ENCODE measurements around the gene KIRREL1.
A peak's percentile ranks its signal among the peaks of the same experiment; 100 is the strongest.

Gene KIRREL1

GRCh38 chr1:158068918-158069317 lies 75.5 kb downstream of the KIRREL1 start:
- Histone ChIP-seq H3K9me3 (ENCODE audit: control insufficient read depth, low read length) (no peaks in the 10 kb centered on the region), H2AFZ (ENCODE audit: low read depth, low read length) (no peak overlapping the region), H2BK120ac (ENCODE audit: low read depth, low read length) (no peak overlapping the region), H3K27me3 (ENCODE audit: control insufficient read depth in 1 of 2, insufficient read depth in 1 of 2, low read length in 2 of 2) (no peaks in the 10 kb centered on the region), H3K4me1 (ENCODE audit: control insufficient read depth, insufficient read depth, low read depth, low read length) (peaks cover 63% of the 10 kb centered on the region), H3K36me3 (ENCODE audit: control insufficient read depth in 1 of 2, insufficient read depth in 2 of 2, low read depth in 1 of 2, low read length in 2 of 2) (peaks cover 18 to 55% of the 10 kb centered on the region in 2 experiments), H3K27ac (ENCODE audit: low read length, poor library complexity, severe bottlenecking) (no peak overlapping the region), H3K4ac (ENCODE audit: low read depth in 1 of 2, low read length in 2 of 2) (no peak overlapping the region), H3K14ac (ENCODE audit: low read length in 2 of 2) (no peak overlapping the region), H2AK5ac (ENCODE audit: low read length, severe bottlenecking) (no peak overlapping the region), H4K8ac (ENCODE audit: low read length) (no peak overlapping the region), H3K79me1 (replicated peaks; ENCODE audit: low read length, poor library complexity, severe bottlenecking) (no peaks in the 10 kb centered on the region), H2BK12ac (ENCODE audit: low read length in 2 of 2) (no peak overlapping the region), H3K4me3 (ENCODE audit: insufficient read depth in 1 of 2, low read depth in 1 of 2, low read length in 2 of 2) (no peak overlapping the region), H2BK5ac (ENCODE audit: low read depth, low read length, poor library complexity, severe bottlenecking) (no peak overlapping the region), H3K23ac (ENCODE audit: low read length in 2 of 2) (no peak overlapping the region), H3K4me2 (ENCODE audit: low read length, poor library complexity, severe bottlenecking) (no peak overlapping the region), H3K9ac (ENCODE audit: low read length) (peak overlapping the region; percentile 5), H3K18ac (ENCODE audit: low read depth in 1 of 2, low read length in 2 of 2) (peak overlapping the region in 1 of 2 experiments; percentile 1), H4K91ac (ENCODE audit: low read length) (peak overlapping the region; percentile 3), H2BK15ac (ENCODE audit: low read depth, poor library complexity, severe bottlenecking) (no peak overlapping the region)
- DNase-seq: no peak
- 85% methylated on average over 12 of the region's 12 CpGs for WGBS

GRCh38 chr1:158071138-158071537 lies 77.7 kb downstream of the KIRREL1 start:
- H3K23ac ChIP-seq (ENCODE audit: low read length in 2 of 2): no peak overlapping the region
- no peak overlapping the region for H4K8ac ChIP-seq (ENCODE audit: low read length)
- no peak overlapping the region for H2BK12ac ChIP-seq (ENCODE audit: low read length in 2 of 2)
- peaks cover 2% of the 10 kb centered on the region for H3K79me1 ChIP-seq (replicated peaks; ENCODE audit: low read length, poor library complexity, severe bottlenecking)
- H3K4me3 ChIP-seq (ENCODE audit: insufficient read depth in 1 of 2, low read depth in 1 of 2, low read length in 2 of 2): no peak overlapping the region
- no peaks in the 10 kb centered on the region for H3K9me3 ChIP-seq (ENCODE audit: control insufficient read depth, low read length)
- no peak overlapping the region for H4K91ac ChIP-seq (ENCODE audit: low read length)
- peaks cover 24 to 71% of the 10 kb centered on the region in 2 experiments for H3K36me3 ChIP-seq (ENCODE audit: control insufficient read depth in 1 of 2, insufficient read depth in 2 of 2, low read depth in 1 of 2, low read length in 2 of 2)
- no peak overlapping the region for H3K18ac ChIP-seq (ENCODE audit: low read depth in 1 of 2, low read length in 2 of 2)
- peak overlapping the region; percentile 23 for H3K9ac ChIP-seq (ENCODE audit: low read length)
- peaks cover 76% of the 10 kb centered on the region for H3K4me1 ChIP-seq (ENCODE audit: control insufficient read depth, insufficient read depth, low read depth, low read length)
- H2AFZ ChIP-seq (ENCODE audit: low read depth, low read length): no peak overlapping the region
- no peak overlapping the region for H3K4ac ChIP-seq (ENCODE audit: low read depth in 1 of 2, low read length in 2 of 2)
- peak overlapping the region; percentile 9 for H3K27ac ChIP-seq (ENCODE audit: low read length, poor library complexity, severe bottlenecking)
- no peak overlapping the region for H2BK15ac ChIP-seq (ENCODE audit: low read depth, poor library complexity, severe bottlenecking)
- H3K27me3 ChIP-seq (ENCODE audit: control insufficient read depth in 1 of 2, insufficient read depth in 1 of 2, low read length in 2 of 2): no peaks in the 10 kb centered on the region
- H3K4me2 ChIP-seq (ENCODE audit: low read length, poor library complexity, severe bottlenecking): no peak overlapping the region
- 83% methylated on average over 14 of the region's 14 CpGs for WGBS
- H2BK5ac ChIP-seq (ENCODE audit: low read depth, low read length, poor library complexity, severe bottlenecking): no peak overlapping the region
- H3K14ac ChIP-seq (ENCODE audit: low read length in 2 of 2): no peak overlapping the region
- no peak for DNase-seq
- H2BK120ac ChIP-seq (ENCODE audit: low read depth, low read length): no peak overlapping the region
- H2AK5ac ChIP-seq (ENCODE audit: low read length, severe bottlenecking): no peak overlapping the region

- no peak overlapping the region for H4K8ac ChIP-seq (ENCODE audit: low read length)
- peak overlapping the region; percentile 42 for H3K27ac ChIP-seq (ENCODE audit: low read length, poor library complexity, severe bottlenecking)
- H3K36me3 ChIP-seq (ENCODE audit: control insufficient read depth in 1 of 2, insufficient read depth in 2 of 2, low read depth in 1 of 2, low read length in 2 of 2): peaks cover 61 to 84% of the 10 kb centered on the region in 2 experiments
- DNase-seq: no peak
- no peak overlapping the region for H3K4ac ChIP-seq (ENCODE audit: low read depth in 1 of 2, low read length in 2 of 2)
- H2AK5ac ChIP-seq (ENCODE audit: low read length, severe bottlenecking): no peak overlapping the region
- H3K14ac ChIP-seq (ENCODE audit: low read length in 2 of 2): no peak overlapping the region
- H3K4me1 ChIP-seq (ENCODE audit: control insufficient read depth, insufficient read depth, low read depth, low read length): peaks cover 56% of the 10 kb centered on the region
- H3K79me1 ChIP-seq (replicated peaks; ENCODE audit: low read length, poor library complexity, severe bottlenecking): peaks cover 2% of the 10 kb centered on the region
- no peak overlapping the region for H3K23ac ChIP-seq (ENCODE audit: low read length in 2 of 2)
- no peak overlapping the region for H2AFZ ChIP-seq (ENCODE audit: low read depth, low read length)
- no peak overlapping the region for H2BK12ac ChIP-seq (ENCODE audit: low read length in 2 of 2)
- H2BK15ac ChIP-seq (ENCODE audit: low read depth, poor library complexity, severe bottlenecking): no peak overlapping the region
- no peak overlapping the region for H3K18ac ChIP-seq (ENCODE audit: low read depth in 1 of 2, low read length in 2 of 2)
- H3K27me3 ChIP-seq (ENCODE audit: control insufficient read depth in 1 of 2, insufficient read depth in 1 of 2, low read length in 2 of 2): no peaks in the 10 kb centered on the region
- no peak overlapping the region for H4K91ac ChIP-seq (ENCODE audit: low read length)
- peak overlapping the region; percentile 3 for H3K4me2 ChIP-seq (ENCODE audit: low read length, poor library complexity, severe bottlenecking)
- H2BK120ac ChIP-seq (ENCODE audit: low read depth, low read length): no peak overlapping the region
- H3K4me3 ChIP-seq (ENCODE audit: insufficient read depth in 1 of 2, low read depth in 1 of 2, low read length in 2 of 2): no peak overlapping the region
- H3K9ac ChIP-seq (ENCODE audit: low read length): no peak overlapping the region
- no peaks in the 10 kb centered on the region for H3K9me3 ChIP-seq (ENCODE audit: control insufficient read depth, low read length)
- H2BK5ac ChIP-seq (ENCODE audit: low read depth, low read length, poor library complexity, severe bottlenecking): no peak overlapping the region
- WGBS: 95% methylated on average over 8 of the region's 9 CpGs
Observed at GRCh38 chr1:158075078-158075477, 81.6 kb downstream of the KIRREL1 start.

GRCh38 chr1:158076441-158076840 lies 83.0 kb downstream of the KIRREL1 start:
- WGBS: 99% methylated on average over 6 of the region's 6 CpGs
- Histone ChIP-seq H2BK5ac (ENCODE audit: low read depth, low read length, poor library complexity, severe bottlenecking) (no peak overlapping the region), H4K91ac (ENCODE audit: low read length) (no peak overlapping the region), H3K79me1 (replicated peaks; ENCODE audit: low read length, poor library complexity, severe bottlenecking) (peaks cover 2% of the 10 kb centered on the region), H3K27ac (ENCODE audit: low read length, poor library complexity, severe bottlenecking) (peak overlapping the region; percentile 25), H3K4ac (ENCODE audit: low read depth in 1 of 2, low read length in 2 of 2) (no peak overlapping the region), H3K4me1 (ENCODE audit: control insufficient read depth, insufficient read depth, low read depth, low read length) (peaks cover 46% of the 10 kb centered on the region), H3K27me3 (ENCODE audit: control insufficient read depth in 1 of 2, insufficient read depth in 1 of 2, low read length in 2 of 2) (no peaks in the 10 kb centered on the region), H2BK12ac (ENCODE audit: low read length in 2 of 2) (no peak overlapping the region), H2BK15ac (ENCODE audit: low read depth, poor library complexity, severe bottlenecking) (no peak overlapping the region), H2AFZ (ENCODE audit: low read depth, low read length) (no peak overlapping the region), H4K8ac (ENCODE audit: low read length) (no peak overlapping the region), H3K4me3 (ENCODE audit: insufficient read depth in 1 of 2, low read depth in 1 of 2, low read length in 2 of 2) (no peak overlapping the region), H2BK120ac (ENCODE audit: low read depth, low read length) (no peak overlapping the region), H3K9ac (ENCODE audit: low read length) (no peak overlapping the region), H3K14ac (ENCODE audit: low read length in 2 of 2) (no peak overlapping the region), H3K9me3 (ENCODE audit: control insufficient read depth, low read length) (no peaks in the 10 kb centered on the region), H2AK5ac (ENCODE audit: low read length, severe bottlenecking) (no peak overlapping the region), H3K4me2 (ENCODE audit: low read length, poor library complexity, severe bottlenecking) (no peak overlapping the region), H3K18ac (ENCODE audit: low read depth in 1 of 2, low read length in 2 of 2) (no peak overlapping the region), H3K23ac (ENCODE audit: low read length in 2 of 2) (no peak overlapping the region), H3K36me3 (ENCODE audit: control insufficient read depth in 1 of 2, insufficient read depth in 2 of 2, low read depth in 1 of 2, low read length in 2 of 2) (peaks cover 75 to 87% of the 10 kb centered on the region in 2 experiments)
- no peak for DNase-seq

All from mesenchymal stem cell (in vitro differentiated cells and primary cell).